GM23248 (cell line): Measurements from ENCODE around the gene KIF13A.

Experiments used
- EZH2 ChIP-seq: fragments of 200-600 bp; sonication (generic); IDR thresholded peaks from 2 replicates; pipeline ENCODE4 v1.6.1; 2018; ENCODE audit warnings: antibody characterized with exemption, mild to moderate bottlenecking; ENCODE audit not compliant: insufficient read depth, poor library complexity, severe bottlenecking
- EZH2phosphoT487 ChIP-seq: fragments of 200-600 bp; sonication (generic); IDR thresholded peaks from 2 replicates; pipeline ENCODE4 v1.6.1; 2018; ENCODE audit warnings: antibody characterized with exemption, moderate library complexity, mild to moderate bottlenecking, low read depth; ENCODE audit not compliant: insufficient read depth

- TF ChIP-seq EZH2phosphoT487, result no peak
- no peak for TF ChIP-seq EZH2
Measured at GRCh38 chr6:17712576-17712975, 274.9 kb downstream of the KIF13A start.
